ENCODE measurements around the gene TSKU.

TSKU gene

GRCh38 chr11:76752321-76753143 is 30.6 kb upstream of the TSKU start:
- DNase-seq (ENCODE audit: low read depth): peak; percentile 61

DNA sequence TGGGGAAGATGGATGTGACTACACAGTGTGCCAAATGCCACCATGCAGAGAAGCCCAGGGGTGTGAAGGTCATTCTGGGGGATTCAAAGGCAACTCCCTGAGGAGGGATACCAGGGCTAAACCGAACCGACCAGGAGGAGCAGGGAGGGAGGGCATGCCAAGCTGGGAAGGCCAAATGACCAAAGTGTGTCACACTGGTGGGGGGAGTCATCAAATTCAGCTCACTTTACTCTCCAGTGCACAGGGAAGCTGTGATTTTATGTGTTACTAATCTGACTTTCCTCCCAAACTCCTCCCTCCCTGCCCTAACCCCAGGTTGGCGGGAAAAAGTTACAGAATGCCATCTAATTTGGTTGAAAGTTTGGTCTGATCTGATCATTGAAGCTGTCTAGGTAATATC is 29.7 kb upstream of the TSKU start:
- DNase-seq (ENCODE audit: low read depth): no peak

DNA sequence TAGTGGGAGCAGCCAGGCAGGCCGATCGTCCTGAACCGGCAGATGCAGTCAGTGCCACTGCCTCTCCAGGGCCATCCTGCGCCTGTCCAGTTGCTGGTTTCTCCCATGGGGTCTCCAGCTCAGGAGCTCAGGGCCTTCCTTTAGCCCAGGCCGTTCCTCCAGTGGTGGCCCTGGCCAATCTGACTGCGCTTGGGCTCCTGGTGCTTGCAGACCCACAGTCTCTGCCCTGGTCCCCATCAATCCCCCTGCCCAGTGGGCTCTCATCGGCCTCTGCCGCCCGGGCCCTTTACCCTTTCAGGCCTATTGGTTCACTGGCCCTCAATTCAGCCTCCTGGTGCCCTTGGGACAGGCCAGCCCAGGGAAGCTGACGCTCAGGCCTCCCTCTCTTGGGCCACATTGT is 29.2 kb upstream of the TSKU start:
- no peak for DNase-seq (ENCODE audit: low read depth)

- DNase-seq (ENCODE audit: low read depth): no peak
These were observed 26.8 kb upstream of the TSKU start for GRCh38 chr11:76756341-76756741.

DNA sequence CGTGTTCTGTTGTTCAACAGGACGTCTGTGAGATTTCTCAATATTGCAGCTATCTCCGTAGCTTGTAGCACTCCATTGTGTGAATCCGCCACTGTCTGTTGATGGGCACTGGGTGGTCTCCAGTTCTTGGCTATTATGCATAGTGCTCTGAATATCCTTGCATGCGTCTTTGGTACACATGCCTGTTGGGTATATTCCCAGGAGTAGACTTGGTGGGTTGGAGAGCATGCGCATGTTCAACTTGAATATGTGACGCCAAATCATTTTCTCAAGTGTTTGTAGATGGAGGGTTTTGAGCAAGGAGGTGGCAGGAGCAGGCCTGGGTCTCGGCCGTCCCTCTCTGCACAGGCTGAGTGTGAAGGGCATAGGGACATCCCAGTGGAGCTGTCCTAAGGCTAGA is 24.8 kb upstream of the TSKU start:
- no peak for DNase-seq (ENCODE audit: low read depth)

DNA sequence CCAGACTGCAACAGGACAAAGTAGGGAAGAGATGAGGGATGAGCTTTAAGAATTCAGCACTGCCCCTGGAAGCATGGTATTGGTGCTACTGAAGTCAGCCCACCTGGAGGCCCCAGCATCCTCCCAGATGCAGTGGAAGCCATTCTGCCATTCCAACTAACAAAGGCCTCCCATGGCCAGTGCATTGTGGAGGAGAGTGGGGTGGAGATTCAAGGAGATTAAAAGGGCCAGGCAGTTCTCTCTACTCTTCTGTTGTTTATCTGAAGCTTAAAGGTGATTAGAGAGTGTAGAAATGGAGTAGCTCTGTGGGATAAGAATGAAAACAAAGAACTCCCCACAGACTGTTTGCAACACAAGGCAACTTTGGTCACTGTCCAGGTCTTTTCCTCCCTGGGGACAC is 24.1 kb upstream of the TSKU start:
- no peak for DNase-seq (ENCODE audit: low read depth)

DNA sequence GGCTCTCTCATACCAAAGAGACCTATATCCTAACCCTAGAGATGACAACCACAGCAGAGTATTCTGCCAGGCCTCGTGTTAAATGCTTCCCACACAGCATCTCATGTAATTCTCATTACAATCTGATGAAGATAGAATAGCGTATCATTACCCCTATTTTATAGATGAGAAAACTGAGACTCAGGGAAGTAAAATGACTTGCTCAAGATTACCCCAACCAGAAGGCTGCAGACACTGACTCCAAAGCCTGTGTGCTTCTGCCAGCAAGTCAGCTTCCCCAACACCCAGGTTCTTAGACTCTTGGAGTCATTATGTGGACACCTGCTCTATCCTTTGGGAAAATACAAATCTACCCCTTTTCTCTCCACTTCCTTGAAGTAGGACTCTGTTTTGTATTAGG is 23.6 kb upstream of the TSKU start:
- no peak for DNase-seq (ENCODE audit: low read depth)

DNA sequence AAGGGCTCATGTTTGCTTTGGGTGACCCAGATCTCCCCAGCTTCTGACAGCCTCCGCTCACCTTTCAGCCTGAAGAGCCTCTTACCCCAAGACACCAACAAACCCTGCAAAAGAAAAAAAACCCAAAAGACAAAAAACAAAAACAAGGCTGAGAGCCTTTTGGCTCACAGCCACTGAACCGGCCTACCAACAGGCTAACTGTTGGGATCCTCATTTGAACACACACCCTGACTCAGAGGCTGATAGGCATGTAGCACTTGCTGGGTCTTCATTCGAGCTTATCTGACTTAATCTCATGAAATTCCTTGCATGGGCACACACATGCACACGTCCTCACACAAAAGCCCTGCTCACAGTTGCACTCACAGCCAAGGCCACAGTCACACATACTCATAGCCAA is 22.9 kb upstream of the TSKU start:
- no peak for DNase-seq (ENCODE audit: low read depth)

DNA sequence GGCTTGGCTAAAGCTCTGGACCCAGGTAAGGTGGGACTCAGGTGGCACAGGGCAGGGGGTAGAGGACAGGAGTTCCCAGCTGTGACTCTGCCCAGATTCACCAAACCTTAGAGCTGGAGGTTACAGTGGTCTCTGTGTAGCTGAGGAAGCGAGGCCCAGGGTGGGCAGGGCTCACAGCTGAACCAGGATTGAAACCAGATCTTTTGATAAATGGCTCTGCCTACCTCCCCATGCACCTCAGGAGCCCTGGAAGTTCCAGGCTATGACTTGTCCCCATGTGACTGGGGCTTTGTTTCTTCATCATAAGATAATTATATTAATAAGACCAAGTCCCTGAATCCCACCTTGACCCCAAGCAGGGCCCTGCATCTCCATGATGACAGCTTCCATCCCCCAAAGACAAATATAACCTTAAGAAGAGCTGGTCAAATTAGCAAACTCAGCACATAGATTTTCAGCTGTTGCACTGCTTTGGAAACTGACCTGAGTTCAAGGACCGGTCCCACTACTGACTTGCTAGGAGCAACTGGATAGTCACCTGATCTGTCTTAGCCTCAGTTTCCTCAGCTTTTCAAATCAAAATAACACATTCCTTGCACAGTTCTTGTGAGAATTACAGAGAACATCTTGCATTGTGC is 21.3 kb upstream of the TSKU start:
- DNase-seq (ENCODE audit: low read depth): no peak

- no peak for DNase-seq (ENCODE audit: low read depth)
These were observed 20.8 kb upstream of the TSKU start for GRCh38 chr11:76762356-76762752.

GRCh38 chr11:76762867-76763572 is 20.1 kb upstream of the TSKU start:
- no peak for DNase-seq (ENCODE audit: low read depth)

- DNase-seq (ENCODE audit: low read depth): peak; percentile 62
These were observed 19.4 kb upstream of the TSKU start for GRCh38 chr11:76763573-76764346.

GRCh38 chr11:76764941-76765665 is 18.1 kb upstream of the TSKU start:
- DNase-seq (ENCODE audit: low read depth): no peak

DNA sequence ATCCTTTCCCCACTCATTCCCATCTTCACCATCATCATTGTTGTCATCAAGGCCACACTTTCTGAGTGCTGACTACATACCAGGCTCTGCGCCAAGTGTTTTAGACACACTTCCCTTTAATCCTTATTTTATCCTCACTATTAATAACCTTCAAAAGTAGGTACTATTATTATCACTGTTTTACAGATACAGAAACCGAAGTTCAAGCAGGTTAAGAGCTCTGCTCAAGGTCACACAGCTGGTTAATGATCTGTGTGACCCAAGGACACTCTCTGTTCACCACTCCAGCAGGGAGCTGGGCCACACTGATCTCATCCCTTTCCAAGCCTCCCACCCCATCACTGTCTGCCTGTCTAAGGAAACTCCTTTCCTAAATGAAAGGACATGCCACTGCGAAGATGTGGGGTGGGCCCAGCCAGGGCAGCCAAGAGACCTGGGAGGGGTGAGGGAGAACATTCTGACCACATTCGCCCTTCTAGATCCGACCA is 17.2 kb upstream of the TSKU start:
- no peak for DNase-seq (ENCODE audit: low read depth)

GRCh38 chr11:76766521-76766920 is 16.6 kb upstream of the TSKU start:
- no peak for DNase-seq (ENCODE audit: low read depth)

GRCh38 chr11:76767659-76768058 is 15.5 kb upstream of the TSKU start:
- no peak for DNase-seq (ENCODE audit: low read depth)

DNA sequence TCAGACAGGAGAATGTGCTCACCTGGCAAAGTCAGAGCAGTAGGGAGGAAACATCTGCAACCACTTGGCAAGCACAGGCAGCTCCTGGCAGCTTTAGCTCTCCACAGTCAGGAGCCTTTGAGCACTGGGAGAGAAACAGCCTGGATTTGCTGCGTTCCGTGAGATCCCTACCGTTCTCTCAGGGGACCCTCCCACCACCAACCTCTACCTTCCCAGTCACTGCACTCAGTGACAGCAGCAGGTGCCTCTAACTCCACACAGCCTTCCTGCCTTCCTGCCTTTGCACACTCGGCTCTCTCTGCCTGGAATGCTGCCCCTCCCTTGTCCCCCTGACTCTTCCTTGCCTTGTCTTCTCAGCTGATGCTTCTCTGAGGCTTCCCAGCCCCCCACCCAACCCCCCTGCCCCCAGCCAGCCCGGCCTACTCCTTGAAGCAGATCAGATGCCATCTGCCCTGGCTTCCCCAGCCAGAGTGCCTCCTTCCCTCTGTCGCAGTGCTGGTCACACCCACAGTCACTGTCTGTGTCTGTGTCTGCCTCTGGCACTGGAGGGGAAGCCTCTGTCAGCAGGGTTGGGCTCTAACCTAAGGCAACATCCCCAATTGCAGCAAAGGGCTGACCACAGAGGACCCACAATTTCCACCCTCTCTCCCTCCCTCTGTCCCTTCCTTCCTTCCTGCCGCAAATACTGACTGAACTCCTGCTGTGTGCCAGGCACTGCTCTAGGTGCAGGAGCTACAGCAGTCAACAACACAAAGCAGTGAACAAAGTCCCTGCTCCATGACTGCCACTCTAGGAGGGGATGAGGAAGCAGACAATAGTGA is 14.9 kb upstream of the TSKU start:
- no peak for DNase-seq (ENCODE audit: low read depth)

- DNase-seq (ENCODE audit: low read depth): no peak
These were observed 14.1 kb upstream of the TSKU start for GRCh38 chr11:76768909-76769560.

DNA sequence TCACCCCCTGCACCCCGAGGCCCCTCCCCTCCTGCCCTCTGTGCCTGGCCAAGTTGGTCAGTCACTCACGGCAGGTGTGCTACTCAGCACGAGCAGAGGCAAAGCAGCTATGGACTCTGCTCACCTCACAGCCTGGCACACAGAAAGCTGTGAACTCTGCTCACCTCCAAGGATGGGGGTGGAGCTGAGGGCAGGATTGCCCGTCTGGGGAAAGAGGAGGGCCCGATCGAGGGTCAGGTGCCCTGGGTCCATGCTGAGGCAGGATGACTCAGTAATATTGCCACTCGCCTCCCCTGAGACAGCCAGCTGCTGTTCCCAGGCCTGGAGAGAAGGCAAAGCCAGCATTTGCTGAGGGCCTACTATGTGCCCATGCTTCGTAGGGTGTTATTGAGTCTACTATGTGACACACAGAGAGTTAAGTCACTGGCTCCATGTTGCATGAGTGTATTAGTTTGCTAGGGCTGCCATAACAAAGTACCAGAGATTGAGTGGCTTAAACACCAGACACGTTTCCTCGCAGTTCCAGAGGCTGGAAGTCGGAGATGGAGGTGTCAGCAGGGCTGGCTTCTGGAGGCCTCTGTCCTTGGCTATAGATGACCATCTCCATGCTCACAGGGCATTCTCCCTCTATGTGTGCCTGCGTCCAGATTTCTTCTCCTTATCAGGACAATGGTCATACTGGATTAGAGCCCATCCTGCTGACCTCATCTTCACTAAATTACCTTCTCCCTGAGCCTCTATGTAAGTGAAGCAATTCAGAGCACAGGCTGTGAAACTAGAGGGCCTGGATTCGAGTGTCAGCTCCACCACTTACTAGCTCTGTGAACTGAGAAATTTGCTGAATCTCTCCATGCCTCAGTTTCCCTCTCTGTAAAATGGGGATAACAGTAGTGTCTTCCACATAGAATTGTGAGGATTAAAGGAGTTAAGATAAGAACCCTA is 13.2 kb upstream of the TSKU start:
- no peak for DNase-seq (ENCODE audit: low read depth)

Data from GM04503 (cell line).